ENCODE measurements around the gene GSG1L.

GSG1L gene

GRCh38 chr16:27780468-27781194, 282.9 kb downstream of the GSG1L start:
- no peaks in the 10 kb centered on the region for H3K36me3 ChIP-seq (replicated peaks)
- H3K4me1 ChIP-seq: no peaks in the 10 kb centered on the region
- H3K9me3 ChIP-seq: no peaks in the 10 kb centered on the region
- DNase-seq (ENCODE audit: low spot score in 2 of 2): no peak
- H3K27me3 ChIP-seq (ENCODE audit: low read depth): no peaks in the 10 kb centered on the region
- H3K4me3 ChIP-seq: no peak overlapping the region
- in situ Hi-C loops (cut with MboI; ENCODE audit: low sequenced_read_pairs): no loop called here

GRCh38 chr16:27779641-27780164, 283.8 kb downstream of the GSG1L start:
- H3K9me3 ChIP-seq: no peaks in the 10 kb centered on the region
- no peaks in the 10 kb centered on the region for H3K27me3 ChIP-seq (ENCODE audit: low read depth)
- H3K4me1 ChIP-seq: no peaks in the 10 kb centered on the region
- no peaks in the 10 kb centered on the region for H3K36me3 ChIP-seq (replicated peaks)
- no peak overlapping the region for H3K4me3 ChIP-seq
- DNase-seq (ENCODE audit: low spot score in 2 of 2): peak in 1 of 2 experiments; percentile 59
- in situ Hi-C loops (cut with MboI; ENCODE audit: low sequenced_read_pairs): no loop called here

GRCh38 chr16:27778926-27779570, 284.5 kb downstream of the GSG1L start:
- H3K27me3 ChIP-seq (ENCODE audit: low read depth): no peaks in the 10 kb centered on the region
- H3K9me3 ChIP-seq: no peaks in the 10 kb centered on the region
- no peaks in the 10 kb centered on the region for H3K4me1 ChIP-seq
- in situ Hi-C loops (cut with MboI; ENCODE audit: low sequenced_read_pairs): no loop called here
- H3K4me3 ChIP-seq: no peak overlapping the region
- no peak for DNase-seq (ENCODE audit: low spot score in 2 of 2)
- no peaks in the 10 kb centered on the region for H3K36me3 ChIP-seq (replicated peaks)

- Histone ChIP-seq H3K4me3 (no peak overlapping the region), H3K36me3 (replicated peaks) (no peaks in the 10 kb centered on the region), H3K4me1 (no peaks in the 10 kb centered on the region), H3K27me3 (ENCODE audit: low read depth) (no peaks in the 10 kb centered on the region), H3K9me3 (no peaks in the 10 kb centered on the region)
- no peak for DNase-seq (ENCODE audit: low spot score in 2 of 2)
- in situ Hi-C loops (cut with MboI; ENCODE audit: low sequenced_read_pairs): no loop called here
These were observed 285.2 kb downstream of the GSG1L start for GRCh38 chr16:27778171-27778925.

- H3K27me3 ChIP-seq (ENCODE audit: low read depth): no peaks in the 10 kb centered on the region
- DNase-seq (ENCODE audit: low spot score in 2 of 2): no peak
- in situ Hi-C loops (cut with MboI; ENCODE audit: low sequenced_read_pairs): no loop called here
- H3K9me3 ChIP-seq: no peaks in the 10 kb centered on the region
- no peaks in the 10 kb centered on the region for H3K36me3 ChIP-seq (replicated peaks)
- H3K4me3 ChIP-seq: no peak overlapping the region
- no peaks in the 10 kb centered on the region for H3K4me1 ChIP-seq
These were observed 286.0 kb downstream of the GSG1L start for GRCh38 chr16:27777527-27777926.

GRCh38 chr16:27776556-27777225, 286.8 kb downstream of the GSG1L start:
- no peaks in the 10 kb centered on the region for H3K9me3 ChIP-seq
- no peaks in the 10 kb centered on the region for H3K27me3 ChIP-seq (ENCODE audit: low read depth)
- no peaks in the 10 kb centered on the region for H3K4me1 ChIP-seq
- H3K36me3 ChIP-seq (replicated peaks): no peaks in the 10 kb centered on the region
- H3K4me3 ChIP-seq: no peak overlapping the region
- no peak for DNase-seq (ENCODE audit: low spot score in 2 of 2)
- in situ Hi-C loops (cut with MboI; ENCODE audit: low sequenced_read_pairs): no loop called here

GRCh38 chr16:27775254-27775653, 288.3 kb downstream of the GSG1L start:
- Histone ChIP-seq H3K9me3 (no peaks in the 10 kb centered on the region), H3K4me3 (no peak overlapping the region), H3K4me1 (no peaks in the 10 kb centered on the region), H3K27me3 (ENCODE audit: low read depth) (no peaks in the 10 kb centered on the region), H3K36me3 (replicated peaks) (no peaks in the 10 kb centered on the region)
- in situ Hi-C loops (cut with MboI; ENCODE audit: low sequenced_read_pairs): no loop called here
- DNase-seq (ENCODE audit: low spot score in 2 of 2): no peak

GRCh38 chr16:27774779-27775178, 288.7 kb downstream of the GSG1L start:
- no peaks in the 10 kb centered on the region for H3K9me3 ChIP-seq
- in situ Hi-C loops (cut with MboI; ENCODE audit: low sequenced_read_pairs): no loop called here
- DNase-seq (ENCODE audit: low spot score in 2 of 2): no peak
- no peaks in the 10 kb centered on the region for H3K27me3 ChIP-seq (ENCODE audit: low read depth)
- H3K36me3 ChIP-seq (replicated peaks): no peaks in the 10 kb centered on the region
- H3K4me1 ChIP-seq: no peaks in the 10 kb centered on the region
- H3K4me3 ChIP-seq: no peak overlapping the region

GRCh38 chr16:27773344-27773743, 290.2 kb downstream of the GSG1L start:
- H3K4me3 ChIP-seq: no peak overlapping the region
- in situ Hi-C loops (cut with MboI; ENCODE audit: low sequenced_read_pairs): no loop called here
- no peaks in the 10 kb centered on the region for H3K4me1 ChIP-seq
- H3K27me3 ChIP-seq (ENCODE audit: low read depth): no peaks in the 10 kb centered on the region
- no peak for DNase-seq (ENCODE audit: low spot score in 2 of 2)
- H3K36me3 ChIP-seq (replicated peaks): no peaks in the 10 kb centered on the region
- H3K9me3 ChIP-seq: no peaks in the 10 kb centered on the region

GRCh38 chr16:27772093-27772825, 291.3 kb downstream of the GSG1L start:
- Histone ChIP-seq H3K4me3 (no peak overlapping the region), H3K27me3 (ENCODE audit: low read depth) (no peaks in the 10 kb centered on the region), H3K4me1 (no peaks in the 10 kb centered on the region), H3K36me3 (replicated peaks) (no peaks in the 10 kb centered on the region), H3K9me3 (no peaks in the 10 kb centered on the region)
- in situ Hi-C loops (cut with MboI; ENCODE audit: low sequenced_read_pairs): no loop called here
- no peak for DNase-seq (ENCODE audit: low spot score in 2 of 2)

- Histone ChIP-seq H3K27me3 (ENCODE audit: low read depth) (no peaks in the 10 kb centered on the region), H3K4me1 (no peaks in the 10 kb centered on the region), H3K36me3 (replicated peaks) (no peaks in the 10 kb centered on the region), H3K4me3 (no peak overlapping the region), H3K9me3 (no peaks in the 10 kb centered on the region)
- in situ Hi-C loops (cut with MboI; ENCODE audit: low sequenced_read_pairs): no loop called here
- DNase-seq (ENCODE audit: low spot score in 2 of 2): no peak
These were observed 292.2 kb downstream of the GSG1L start for GRCh38 chr16:27771201-27771910.

- no peaks in the 10 kb centered on the region for H3K27me3 ChIP-seq (ENCODE audit: low read depth)
- H3K4me1 ChIP-seq: no peaks in the 10 kb centered on the region
- no peak overlapping the region for H3K4me3 ChIP-seq
- no peaks in the 10 kb centered on the region for H3K9me3 ChIP-seq
- no peak for DNase-seq (ENCODE audit: low spot score in 2 of 2)
- H3K36me3 ChIP-seq (replicated peaks): no peaks in the 10 kb centered on the region
- in situ Hi-C loops (cut with MboI; ENCODE audit: low sequenced_read_pairs): no loop called here
These were observed 293.0 kb downstream of the GSG1L start for GRCh38 chr16:27770271-27771196.

All from HAP-1 (cell line).